HG03469 (cell line): ENCODE results near the gene IGFBP2.

ENCODE experiments used
- ATAC-seq: cut with Tn5 transposase; IDR thresholded peaks from one replicate; pipeline ENCODE4 v1.9.1; 2021; ENCODE audit warnings: mild to moderate bottlenecking, moderate library complexity, moderate number of reproducible peaks; ENCODE audit not compliant: unreplicated experiment

Gene IGFBP2

GRCh38 chr2:216700088-216700567, 66.9 kb downstream of the IGFBP2 start:
- ATAC-seq, result no peak

GRCh38 chr2:216700781-216701180, 67.6 kb downstream of the IGFBP2 start:
- no peak for ATAC-seq

- no peak for ATAC-seq
Measured at GRCh38 chr2:216701544-216701943, 68.3 kb downstream of the IGFBP2 start.

- ATAC-seq, result no peak
Measured at GRCh38 chr2:216702756-216703155, 69.5 kb downstream of the IGFBP2 start.

- no peak for ATAC-seq
Measured at GRCh38 chr2:216710551-216711301, 77.5 kb downstream of the IGFBP2 start.

GRCh38 chr2:216711348-216711747, 78.1 kb downstream of the IGFBP2 start:
- no peak for ATAC-seq

- no peak for ATAC-seq
Measured at GRCh38 chr2:216713691-216714336, 80.6 kb downstream of the IGFBP2 start.
